GM19240 (cell line): Measurements from ENCODE around the gene CLEC2A.

Experiments
- DNase-seq: peaks from one replicate; pipeline ENCODE4 v3.0.0; 2011; ENCODE audit warnings: low spot score; ENCODE audit not compliant: insufficient read length

The CLEC2A gene

DNA sequence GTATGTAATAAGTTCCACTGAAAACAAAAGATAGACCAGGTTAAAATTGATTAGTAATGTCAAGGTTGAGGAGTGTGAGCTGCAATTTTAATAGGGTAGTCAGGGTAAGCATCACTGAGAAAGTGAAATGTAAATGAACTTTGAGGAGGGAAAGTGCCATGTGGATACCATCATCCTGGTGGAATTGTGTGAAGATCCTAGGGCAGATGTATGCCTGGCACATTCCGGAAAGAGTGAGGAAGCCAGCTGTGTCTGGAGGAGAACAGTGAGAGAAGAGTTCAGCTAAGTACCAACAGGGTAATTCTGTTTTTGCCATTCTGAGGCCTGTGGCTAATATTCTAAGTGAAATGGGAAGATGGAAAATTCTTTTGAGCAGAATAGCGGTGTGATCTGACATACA is 2.9 kb upstream of the CLEC2A start:
- no peak for DNase-seq

DNA sequence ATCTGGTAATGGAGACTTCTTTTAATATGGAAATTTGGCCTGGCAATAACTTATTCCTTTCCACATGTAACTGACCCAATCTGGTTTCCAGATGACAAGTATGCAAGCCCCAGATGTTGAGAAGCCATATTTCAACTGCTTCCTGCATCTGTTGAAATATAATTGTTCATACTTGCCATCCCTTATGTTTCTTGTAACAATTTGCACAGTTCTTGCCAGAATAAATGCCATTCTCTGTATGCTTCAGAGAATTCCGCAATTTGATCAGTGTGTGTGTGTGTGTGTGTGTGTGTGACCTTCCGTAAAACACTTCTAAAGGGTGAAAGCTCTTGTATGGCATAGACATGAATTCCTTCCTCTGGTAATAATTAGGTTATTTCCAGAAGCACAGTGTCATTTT is 1.8 kb upstream of the CLEC2A start:
- DNase-seq, result no peak

DNA sequence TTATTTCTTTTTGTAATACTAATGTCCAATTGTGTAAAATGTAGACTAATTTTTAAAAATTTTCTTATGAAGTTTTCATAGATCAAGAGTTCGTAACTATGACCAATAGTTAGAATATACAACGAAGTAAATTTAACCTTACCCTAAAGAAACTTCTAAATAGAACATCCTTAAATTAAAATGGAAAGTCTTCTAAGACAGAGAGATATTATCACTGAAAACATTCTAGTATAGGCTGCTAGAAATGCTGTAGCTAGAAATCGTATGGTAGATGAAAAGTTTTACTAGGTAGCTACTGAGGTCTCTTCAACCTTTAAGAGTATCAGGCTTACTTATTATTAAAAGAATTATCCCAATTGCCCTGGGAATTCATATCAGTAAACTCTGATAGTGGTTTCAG is 925 bp downstream of the CLEC2A start:
- no peak for DNase-seq

DNA sequence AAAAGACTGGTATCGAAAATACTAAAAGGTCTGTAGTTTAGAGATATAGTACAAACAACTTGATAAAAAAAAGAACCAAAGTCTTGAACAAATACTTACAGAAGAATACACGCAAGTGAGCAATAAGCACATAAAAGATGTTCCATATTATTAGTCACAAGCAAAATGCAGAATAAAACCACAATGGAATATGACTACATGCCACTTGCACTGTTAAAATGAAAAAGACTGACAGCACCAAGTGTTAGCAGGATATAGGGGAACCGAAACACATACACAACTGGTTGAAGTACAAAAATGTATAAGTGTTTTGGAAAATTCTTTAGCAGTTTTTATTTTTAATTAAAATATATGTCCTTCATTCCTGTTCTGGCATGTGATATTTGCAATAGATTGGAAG is 3.6 kb downstream of the CLEC2A start:
- no peak for DNase-seq

DNA sequence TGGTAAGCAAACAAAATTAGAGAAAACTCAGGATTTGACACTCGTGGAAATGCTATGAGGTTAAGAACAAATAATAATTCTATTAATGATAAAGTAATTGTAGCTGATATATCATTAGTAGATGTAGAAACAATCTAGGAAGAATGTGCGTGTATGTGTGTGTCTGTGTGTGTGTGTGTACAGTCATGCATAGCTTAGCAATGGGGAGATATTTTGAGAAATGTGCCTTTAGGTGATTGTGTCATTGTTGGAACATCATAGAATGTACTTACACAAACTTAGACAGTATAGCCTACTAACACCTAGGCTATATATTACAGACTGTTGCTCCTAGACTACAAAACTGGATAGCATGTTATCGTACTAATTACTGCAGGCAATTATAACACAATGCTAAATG is 5.3 kb downstream of the CLEC2A start:
- no peak for DNase-seq

DNA sequence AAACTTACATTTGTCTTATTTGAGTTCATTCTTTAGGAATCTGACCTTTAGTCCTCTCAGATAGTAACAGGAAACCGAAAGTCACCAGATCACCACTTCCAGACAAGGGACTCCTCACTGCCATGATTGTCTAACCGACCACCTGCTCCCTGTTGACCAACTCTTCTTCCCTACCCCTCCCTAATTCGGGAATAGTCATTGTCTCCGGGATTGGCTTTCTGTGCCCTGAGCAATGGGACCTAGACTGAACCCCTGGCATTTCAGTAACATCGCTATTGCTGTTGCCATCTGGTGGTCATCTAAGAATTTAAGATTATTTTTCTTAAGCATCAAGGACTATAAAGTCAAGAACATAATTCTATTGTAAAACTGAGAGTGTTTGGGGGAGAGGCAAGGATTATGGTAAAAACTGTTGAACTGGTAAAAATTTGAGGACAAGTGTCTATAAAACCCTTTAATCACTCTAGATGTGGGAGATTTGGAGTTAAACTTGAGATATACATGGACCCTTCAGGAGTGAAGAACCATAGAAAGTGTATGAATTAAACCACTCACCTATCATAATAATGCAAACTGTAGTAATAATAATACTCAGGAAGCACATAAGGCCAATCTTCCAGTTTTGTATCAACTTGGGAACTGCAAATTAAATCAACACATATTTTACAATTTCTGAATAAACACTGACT is 6.3 kb downstream of the CLEC2A start:
- peak; percentile 4 for DNase-seq

DNA sequence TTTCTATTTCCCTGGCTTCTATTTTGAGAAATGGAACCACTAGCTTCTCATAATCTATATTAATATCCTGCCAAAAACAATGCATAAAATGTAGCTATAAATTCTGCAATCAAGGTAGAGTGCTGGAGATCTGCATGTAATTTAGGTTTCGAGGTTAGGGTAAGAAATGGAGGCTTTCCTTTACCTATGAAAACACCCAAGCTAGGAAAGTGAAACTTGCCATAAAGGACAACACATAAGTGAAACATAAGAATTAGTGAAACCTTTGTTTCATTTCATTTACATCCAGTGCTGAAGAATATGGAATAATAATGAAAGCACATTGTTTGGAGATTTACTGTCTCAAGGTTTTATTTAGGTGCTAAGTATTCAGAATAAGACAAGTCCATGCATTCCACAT is 9.7 kb downstream of the CLEC2A start:
- DNase-seq, result no peak

DNA sequence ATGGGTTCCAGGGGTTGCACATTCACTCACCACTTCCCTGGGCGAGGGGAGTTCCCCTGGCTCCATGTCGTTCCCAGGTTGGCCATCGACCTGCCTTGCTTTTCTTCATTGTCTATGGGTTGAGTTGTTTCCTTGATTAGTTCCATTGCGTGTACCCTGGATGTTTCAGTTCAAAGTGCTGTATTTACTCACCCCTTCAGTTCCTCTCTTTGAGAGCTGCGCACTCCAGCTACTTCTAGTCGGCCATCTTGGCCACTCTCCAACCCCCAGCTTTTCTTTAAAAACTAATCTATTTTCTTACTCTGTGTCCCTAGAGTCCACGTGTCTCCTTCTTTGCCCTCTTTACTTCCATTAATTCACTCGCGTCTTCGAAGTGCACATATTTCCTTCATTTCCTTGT is 11.7 kb downstream of the CLEC2A start:
- no peak for DNase-seq

DNA sequence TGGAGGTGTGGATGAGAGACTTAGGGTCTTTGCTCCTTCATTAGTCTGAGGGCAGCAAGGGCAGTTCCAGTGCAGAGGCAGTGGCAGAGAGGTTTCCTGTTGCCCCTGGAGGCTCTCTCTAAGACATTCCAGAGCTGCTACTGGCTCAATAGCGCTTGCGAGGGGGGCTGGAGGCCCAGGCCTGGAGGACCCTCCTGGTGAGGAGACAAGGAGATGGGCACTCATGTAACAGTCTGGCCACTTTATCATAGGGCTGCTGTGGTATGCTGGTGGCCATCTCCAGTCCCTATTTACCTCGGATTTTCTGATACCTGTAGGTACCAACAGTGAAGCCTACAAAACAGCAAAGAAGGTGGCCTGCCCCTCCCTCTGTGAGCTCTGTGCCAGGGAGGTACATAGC is 12.7 kb downstream of the CLEC2A start:
- DNase-seq, result no peak

DNA sequence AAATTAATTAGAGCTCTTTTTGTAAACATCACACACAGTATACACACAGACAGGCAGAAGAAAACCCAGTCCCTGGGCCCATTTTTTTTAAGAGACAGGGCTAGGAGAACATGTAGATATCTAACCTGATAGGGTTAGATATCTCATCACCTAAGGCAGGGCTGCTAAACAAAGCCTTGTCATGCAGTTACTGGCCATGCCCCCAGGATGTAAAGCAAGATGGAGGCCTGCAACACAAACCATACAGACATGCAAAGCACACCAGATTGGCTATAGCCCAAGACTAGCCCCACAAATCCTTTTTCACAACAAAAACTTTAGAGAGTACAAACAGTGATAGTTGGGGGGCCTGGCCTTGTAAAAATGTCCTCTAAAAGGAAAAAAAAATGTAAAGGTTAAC is 20.5 kb downstream of the CLEC2A start:
- no peak for DNase-seq

DNA sequence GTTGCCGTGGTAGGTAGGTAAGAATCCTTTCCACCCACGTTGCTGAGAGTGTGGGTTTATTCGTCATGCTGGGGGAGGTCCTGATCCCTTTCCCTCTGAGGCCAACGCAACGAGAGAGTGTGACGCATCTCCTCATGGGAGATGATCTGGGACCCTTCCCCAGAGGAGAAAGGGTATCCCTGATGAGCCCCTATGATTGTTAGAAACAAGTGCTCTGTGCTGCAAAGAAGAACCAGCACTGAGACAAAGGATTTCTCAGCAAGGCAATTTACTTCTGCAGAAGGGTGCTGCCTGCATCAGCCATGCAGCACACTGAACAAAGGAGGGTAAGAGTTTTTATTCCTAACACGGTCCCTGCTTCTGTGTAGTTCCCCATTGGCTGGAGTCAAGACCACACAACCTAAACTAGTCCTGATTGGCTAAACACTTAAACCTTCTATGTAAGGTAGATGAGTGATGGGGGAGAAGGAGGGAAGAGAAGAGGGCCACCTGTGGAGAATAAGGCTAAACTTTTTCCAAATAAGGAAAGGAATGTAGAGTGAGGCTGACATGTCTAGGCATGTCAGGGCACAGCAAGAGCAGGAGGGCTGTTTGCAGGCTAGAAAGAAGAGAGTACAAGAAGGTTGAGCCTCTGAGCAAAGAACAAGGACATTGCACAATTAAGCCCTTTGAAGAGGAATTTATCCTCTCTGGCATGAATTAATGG is 21.3 kb downstream of the CLEC2A start:
- DNase-seq, result no peak

DNA sequence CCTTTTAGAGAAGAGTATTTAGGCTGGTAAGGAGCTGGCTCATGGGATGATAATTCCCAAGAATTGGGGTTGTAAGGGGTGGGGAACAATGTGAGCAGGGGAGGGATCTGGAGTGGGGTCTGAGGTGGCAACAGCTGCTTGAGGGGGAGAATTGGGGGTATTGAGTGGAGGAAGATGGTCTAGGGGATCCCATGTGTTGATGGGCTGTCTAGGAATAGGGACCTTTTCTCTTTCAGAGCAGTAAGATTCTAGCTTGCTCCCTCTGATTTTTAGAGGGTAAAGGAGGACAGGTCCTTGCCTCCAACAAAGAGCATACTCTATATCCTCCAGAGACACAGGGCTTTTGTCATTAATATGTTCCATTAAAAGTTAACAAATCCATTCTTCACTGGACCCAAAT is 22.4 kb downstream of the CLEC2A start:
- DNase-seq, result no peak

DNA sequence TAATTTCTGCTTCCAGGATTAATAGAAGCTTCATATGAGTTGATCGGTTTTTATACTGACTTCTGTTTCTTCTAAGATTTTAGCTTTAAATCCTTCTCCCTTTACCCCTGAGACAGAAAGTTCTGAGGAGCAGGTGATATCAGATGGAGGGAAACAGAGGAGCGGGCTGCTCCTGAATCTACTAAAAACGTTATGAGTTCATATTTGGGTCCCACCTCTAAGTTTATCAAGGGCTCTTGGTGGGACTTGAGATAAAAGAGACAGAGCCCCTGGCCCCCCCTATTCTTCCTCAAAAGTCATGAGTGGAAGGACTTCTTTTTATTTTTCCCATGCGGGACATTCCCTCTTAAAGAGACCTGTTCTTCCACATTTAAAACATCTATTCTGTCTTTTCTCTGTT is 23.8 kb downstream of the CLEC2A start:
- no peak for DNase-seq

DNA sequence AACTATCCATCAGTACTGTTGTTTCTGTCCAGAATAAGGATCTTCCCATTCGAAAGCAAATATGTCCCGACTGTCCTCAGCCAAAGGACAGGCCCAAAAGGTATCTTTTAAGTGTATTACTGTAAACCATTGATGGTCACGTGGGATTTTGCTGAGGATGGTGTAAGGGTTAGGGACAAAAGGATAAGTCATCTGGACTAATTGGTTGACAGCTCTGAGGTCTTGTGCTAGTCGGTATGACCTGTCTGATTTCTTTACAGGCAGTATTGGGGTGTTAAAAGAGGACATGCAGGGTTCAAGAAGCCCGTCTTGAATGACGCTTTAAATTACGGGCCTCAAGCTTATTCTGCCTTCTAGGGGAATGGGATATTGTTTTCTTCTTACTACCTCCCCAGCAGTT is 24.4 kb downstream of the CLEC2A start:
- DNase-seq, result no peak

DNA sequence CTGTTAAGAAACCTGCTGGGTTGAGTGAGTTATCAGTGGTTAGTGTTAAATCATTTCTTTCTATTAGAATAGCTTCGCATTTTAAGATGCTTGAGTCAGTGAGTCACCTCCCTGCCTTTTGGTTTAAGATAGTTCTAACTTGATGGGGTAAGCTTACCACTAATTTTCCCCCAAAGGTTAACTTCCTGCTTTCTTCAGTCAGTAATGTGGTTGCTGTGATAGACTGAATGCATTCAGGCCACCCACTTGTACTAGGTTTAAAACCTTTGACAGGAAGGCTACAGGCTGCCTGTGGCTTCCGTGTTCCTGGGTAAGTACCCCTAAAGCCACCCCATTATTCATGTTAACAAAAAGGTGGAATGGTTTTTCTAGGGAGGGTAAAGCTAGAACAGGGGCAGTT is 25.3 kb downstream of the CLEC2A start:
- no peak for DNase-seq

DNA sequence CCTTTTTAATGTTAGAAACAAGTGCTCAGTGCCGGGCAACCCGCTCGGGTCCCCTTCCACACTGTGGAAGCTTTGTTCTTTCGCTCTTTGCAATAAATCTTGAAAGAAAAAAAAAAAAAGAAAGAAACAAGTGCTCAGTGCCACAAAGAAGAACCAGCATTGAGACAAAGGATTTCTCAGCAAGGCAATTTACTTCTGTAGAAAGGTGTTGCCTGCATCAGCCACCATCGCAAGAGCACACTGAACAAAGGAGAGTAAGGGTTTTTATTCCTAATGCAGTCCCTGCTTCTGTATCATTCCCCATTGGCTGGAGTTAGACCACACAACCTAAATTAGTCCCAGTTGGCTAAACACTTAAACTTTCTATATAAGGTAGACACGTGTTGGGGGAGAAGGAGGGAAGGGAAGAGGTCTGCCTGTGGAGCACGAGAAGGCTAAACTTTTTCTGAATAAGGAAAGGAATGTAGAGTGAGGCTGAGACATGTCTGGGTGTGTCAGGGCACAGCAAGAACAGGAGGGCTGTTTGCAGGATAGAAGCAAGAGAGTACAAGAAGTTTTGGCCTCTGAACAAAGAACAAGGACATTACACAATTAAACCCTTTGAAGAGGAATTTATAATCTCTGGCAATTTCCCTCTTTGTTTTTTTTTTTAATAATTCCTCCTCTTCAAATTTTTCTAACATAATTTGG is 29.5 kb downstream of the CLEC2A start:
- no peak for DNase-seq

DNA sequence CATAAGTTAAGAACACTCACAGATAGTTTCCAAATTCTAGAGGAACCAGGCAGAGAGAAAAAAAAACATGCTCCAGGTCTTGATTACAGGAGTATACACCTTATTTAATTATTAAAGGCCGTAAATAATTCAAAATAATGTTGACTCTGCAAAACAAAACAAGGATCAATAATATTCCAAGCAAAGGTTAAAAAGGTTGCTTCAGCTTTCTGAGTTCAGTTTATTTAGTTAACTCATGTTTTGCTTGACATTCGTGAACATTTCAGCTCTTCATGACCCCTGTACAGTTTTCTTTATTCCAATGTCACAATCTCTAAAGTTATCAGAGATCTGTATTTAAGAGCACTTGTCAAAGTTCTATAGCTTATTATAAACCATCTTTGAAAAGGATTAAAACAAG is 31.2 kb downstream of the CLEC2A start:
- DNase-seq, result no peak

DNA sequence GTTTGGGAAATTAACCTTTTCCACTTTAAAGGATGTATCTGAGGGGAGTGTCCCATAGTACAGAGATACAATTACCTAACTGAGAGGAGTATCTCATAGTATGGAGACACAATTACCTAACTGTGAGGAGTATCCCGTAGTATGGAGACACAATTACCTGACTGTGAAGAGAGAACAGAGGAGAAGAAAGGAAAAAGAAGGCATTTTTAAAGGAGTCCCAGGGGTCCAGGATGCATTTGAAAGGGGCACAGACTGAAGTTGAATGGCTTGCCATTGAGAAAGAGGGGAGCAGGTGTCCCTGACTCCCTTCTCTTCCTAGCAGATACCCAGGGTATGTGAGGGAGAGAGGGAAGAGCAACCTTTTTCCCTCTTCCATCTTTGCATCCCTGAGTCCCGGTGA is 33.0 kb downstream of the CLEC2A start:
- DNase-seq, result no peak

DNA sequence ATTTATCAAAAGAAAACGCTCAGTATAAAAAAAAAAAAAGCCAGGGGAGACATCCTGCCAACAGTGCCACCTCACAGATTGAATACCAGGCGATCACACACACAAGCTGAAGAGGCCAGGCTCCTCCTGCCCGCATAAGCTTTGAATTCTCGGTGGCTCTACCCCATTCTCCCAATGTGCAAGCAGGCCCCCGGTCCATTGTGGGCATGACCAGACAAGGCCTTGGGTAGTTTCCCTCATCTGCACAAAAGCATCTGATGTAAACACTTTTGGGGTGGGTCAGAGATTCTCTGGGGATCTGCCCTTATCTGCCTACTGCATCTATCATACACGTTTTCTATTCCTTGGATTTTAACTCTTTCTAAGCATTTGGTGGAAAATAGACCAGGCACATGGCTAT is 34.6 kb downstream of the CLEC2A start:
- DNase-seq, result no peak

DNA sequence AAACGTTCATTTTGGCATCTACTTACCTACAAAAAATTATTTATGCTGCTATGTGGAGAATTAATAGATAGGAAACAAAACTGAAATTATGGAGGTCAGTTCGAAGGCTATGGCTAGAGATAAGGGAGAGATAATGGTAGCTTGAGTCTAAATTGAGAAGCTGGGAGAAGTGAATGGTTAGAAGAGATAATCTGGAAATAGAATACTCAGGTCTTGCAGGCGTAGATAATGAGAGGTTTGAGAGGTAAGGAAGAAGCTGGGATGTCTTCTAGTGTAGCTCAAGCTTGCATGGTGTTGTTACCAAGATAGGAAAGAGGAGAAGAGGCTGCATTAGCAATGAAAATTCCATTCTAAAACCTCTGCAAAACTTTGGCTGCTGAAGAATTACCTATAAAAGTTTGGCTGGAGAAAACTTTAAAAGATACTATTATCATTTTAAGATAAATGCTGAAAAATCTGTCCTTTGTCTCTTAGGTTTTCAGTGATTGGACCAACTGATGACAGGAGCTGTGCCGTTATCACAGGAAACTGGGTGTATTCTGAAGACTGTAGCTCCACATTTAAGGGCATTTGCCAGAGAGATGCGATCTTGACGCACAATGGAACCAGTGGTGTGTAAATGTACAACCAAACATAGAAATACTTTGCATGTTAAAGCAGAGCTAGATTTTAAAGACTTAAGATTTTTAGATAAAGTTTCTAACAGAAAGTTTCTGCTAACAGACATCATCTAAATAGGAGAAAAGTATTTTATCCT is 36.8 kb downstream of the CLEC2A start:
- DNase-seq, result no peak

DNA sequence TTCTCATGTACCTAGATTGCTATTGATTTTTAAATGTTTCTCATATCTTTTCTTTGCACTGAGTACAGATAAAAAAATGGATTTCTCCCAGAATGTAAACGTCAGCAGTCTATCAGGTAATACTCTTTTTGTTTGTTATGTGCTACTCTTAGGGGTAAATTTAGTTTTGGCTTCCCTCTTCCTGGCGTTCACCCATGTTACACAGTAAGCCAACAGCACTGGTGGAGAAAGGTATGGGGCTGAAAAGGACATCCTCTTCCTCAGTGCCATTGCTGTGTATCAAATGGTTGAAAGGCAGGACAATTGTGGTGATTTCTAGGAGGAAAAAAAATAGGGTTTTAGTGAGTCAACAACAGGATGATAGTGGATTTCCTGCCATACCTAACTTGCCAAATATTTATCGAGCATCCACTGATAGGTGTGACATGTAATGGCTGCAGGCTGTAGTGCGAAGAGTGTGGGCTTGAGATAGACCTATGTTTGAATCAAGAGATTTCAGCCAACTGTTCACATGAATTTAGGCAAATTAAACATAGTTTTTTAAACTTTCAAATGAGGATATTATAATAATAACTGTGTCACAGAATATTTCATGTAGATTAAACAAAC is 43.4 kb downstream of the CLEC2A start:
- DNase-seq, result no peak

DNA sequence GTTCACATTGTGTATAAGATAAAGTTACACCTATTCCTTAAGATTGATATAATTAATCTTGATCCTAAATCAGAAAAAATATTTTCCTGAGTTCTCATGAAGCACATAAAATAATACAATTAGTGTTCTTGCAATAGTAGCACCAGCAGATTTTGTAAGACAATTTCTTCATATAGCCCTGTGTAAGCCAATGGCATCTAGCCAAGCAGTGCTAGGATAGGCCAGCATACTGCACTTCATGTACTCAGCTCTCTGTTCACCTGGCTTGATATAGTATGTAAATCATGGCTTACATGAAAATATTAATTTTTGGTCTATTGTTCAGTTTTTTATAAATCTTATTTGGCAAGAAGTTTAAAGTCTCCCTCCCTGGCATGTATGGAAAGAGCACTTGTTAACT is 49.0 kb downstream of the CLEC2A start:
- DNase-seq, result no peak
